Measurements from ENCODE around the gene PES1.

DNA sequence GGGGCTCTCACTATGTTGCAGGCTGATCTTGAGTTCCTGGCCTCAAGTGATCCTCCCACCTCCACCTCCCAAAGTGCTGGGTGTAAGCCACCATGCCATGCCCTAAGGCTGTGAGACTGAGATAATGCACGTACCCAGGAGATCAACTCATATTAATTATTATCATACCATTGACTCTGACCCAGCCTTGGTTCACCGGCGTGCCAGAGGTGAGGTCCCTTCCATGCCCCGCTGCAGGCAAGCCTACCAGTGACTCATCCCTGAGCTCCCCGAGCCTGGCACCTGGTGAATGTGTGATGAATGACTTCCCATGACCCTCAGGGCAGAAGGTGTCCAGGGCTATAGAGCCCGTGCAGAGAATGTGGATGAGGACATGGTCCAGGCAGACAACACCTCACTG is 29.3 kb downstream of the PES1 start:
- TF ChIP-seq, protein P1, sequence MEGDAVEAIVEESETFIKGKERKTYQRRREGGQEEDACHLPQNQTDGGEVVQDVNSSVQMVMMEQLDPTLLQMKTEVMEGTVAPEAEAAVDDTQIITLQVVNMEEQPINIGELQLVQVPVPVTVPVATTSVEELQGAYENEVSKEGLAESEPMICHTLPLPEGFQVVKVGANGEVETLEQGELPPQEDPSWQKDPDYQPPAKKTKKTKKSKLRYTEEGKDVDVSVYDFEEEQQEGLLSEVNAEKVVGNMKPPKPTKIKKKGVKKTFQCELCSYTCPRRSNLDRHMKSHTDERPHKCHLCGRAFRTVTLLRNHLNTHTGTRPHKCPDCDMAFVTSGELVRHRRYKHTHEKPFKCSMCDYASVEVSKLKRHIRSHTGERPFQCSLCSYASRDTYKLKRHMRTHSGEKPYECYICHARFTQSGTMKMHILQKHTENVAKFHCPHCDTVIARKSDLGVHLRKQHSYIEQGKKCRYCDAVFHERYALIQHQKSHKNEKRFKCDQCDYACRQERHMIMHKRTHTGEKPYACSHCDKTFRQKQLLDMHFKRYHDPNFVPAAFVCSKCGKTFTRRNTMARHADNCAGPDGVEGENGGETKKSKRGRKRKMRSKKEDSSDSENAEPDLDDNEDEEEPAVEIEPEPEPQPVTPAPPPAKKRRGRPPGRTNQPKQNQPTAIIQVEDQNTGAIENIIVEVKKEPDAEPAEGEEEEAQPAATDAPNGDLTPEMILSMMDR (IDR thresholded peaks at IDR 0.05) = no peak
- no peak for TF ChIP-seq POLR2A (IDR thresholded peaks at IDR 0.05)

All from esophagus squamous epithelium (tissue), 4 donors.